ENCODE measurements around the gene IRX1. TPM values are rescaled to one million over a fixed set of nuclear protein-coding genes. Genes with fewer than 3 reads are reported as not detected.

IRX1 gene
- total RNA-seq, 1 donor from 2014 or later, result 0.41 TPM

GRCh38 chr5:3599226-3600105, 3.8 kb downstream of the IRX1 start:
- FAIRE-seq (no peak), DNase-seq (ENCODE audit: low spot score in 2 of 2) (peak in 1 of 2 donors; percentile 26)

- DNase-seq (ENCODE audit: low spot score in 2 of 2) (peak in 1 of 2 donors; percentile 31), FAIRE-seq (no peak)
Observed at GRCh38 chr5:3600106-3601060, 4.8 kb downstream of the IRX1 start.

GRCh38 chr5:3601061-3601710, 5.6 kb downstream of the IRX1 start:
- DNase-seq (ENCODE audit: low spot score in 2 of 2), result no peak
- FAIRE-seq, result no peak

- FAIRE-seq, result no peak
- peak in 1 of 2 donors; percentile 26 for DNase-seq (ENCODE audit: low spot score in 2 of 2)
Observed at GRCh38 chr5:3601911-3602782, 6.5 kb downstream of the IRX1 start.

GRCh38 chr5:3602785-3603502, 7.3 kb downstream of the IRX1 start:
- FAIRE-seq, result no peak
- DNase-seq (ENCODE audit: low spot score in 2 of 2), result peak; percentile 61 to 72

- DNase-seq (ENCODE audit: low spot score in 2 of 2) (peak in 1 of 2 donors; percentile 22), FAIRE-seq (no peak)
Observed at GRCh38 chr5:3604501-3604900, 8.9 kb downstream of the IRX1 start.

DNA sequence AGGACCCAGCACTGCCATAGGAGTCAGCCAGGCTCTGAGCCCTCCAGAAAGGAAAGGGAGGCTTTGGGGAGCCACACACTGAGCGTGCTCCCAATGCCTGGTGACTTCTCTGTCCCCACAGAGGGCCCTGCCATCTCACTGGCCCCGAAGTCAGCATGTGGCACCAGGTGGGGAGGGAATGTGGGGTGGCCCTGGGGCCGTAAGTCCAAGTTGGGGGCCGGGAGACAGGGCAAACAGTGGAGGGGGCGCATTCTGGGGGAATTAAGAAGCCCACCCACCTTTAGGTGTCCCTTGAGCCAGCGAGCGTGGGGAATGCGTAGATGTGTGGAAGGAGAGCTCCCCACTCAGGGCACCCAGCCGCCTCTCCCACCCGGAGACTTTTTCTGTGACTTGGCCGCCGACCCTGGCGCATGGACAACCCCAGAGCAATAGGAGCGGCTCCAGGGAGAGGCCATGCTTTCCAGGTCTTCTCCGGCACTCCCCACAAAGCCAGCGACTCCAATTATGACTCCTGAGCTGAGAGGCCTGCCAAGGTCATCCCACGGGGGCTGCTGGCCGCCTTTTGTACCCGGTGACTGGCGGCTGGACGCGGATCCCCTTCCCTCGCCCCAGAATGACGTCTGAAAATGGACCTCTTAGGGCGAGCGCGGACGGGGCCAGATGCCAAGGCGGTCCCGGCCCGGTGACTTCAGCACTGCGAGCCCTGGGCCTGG, 9.8 kb downstream of the IRX1 start:
- FAIRE-seq, result no peak
- no peak for DNase-seq (ENCODE audit: low spot score in 2 of 2)

DNA sequence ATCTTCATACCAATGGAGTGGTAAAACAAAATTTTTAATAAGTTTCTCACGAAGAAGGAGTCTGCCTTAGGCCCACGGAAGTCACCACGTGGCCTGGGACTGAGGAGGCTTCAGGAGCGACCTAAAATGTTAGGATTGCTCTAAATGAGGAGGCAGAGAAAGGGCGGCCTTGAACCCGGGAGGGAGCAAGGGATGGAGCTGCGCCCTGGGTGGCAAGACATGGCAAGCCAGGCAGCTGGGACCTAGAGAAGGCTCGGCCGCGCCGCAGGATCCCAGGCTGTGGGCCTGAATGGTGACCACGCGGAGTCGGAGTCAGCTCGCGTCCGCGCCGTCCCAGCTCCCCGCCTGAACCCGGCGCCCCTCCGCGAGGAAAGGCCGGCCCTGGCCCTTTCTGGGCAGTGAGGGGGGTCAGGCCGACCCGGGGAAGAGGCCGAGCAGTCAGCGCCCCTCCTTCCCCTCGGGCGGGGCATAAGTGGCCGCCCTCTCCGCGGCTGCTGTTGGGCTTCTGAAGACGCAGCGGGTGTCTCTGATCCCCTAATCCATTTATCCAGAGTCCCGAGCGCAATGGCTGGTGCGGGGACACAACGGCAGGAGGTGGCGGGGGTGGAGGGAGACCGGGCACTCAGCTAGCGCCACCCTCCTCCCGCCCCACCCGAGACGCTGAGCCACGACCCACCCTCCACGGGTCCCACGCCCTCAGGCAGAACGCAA, 10.6 kb downstream of the IRX1 start:
- FAIRE-seq, result no peak
- DNase-seq (ENCODE audit: low spot score in 2 of 2), result no peak

DNA sequence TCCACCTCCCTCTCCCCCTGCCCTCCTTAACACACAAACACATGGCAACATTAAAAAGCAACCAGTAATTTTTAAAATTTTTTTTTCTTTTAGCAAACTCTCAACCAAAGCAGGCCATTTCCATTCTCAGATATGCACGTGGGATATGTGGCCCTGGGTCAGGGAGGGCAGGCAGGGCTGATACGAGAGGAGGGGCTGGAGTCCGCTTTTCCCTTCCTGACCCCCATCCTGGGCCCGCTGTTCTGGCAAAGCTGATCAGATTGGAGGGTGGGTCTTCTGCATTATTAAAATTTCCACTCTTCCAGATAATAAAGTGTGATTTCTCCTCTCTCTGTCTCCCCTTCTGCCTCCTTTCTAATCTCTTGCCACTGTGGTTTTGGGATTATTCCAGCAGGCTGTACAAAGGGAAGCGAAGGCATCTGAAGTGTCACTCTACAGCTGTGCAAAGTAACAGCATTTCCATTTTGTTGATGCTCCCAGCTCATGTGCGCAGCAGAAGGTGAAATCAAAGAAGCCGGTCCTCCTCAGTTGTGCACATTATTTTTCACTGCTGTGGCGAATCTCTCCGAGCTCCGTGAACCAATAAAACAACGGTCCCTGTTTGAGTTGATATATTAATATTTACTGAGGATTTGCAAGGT, 12.0 kb downstream of the IRX1 start:
- no peak for FAIRE-seq

GRCh38 chr5:3609120-3609681, 13.6 kb downstream of the IRX1 start:
- FAIRE-seq, result no peak
- DNase-seq (ENCODE audit: low spot score in 2 of 2), result no peak

More for the DNA sequence above, 12.0 kb downstream of the IRX1 start:
- no peak for DNase-seq (ENCODE audit: low spot score in 2 of 2)

GRCh38 chr5:3612591-3613042, 17.0 kb downstream of the IRX1 start:
- no peak for FAIRE-seq
- no peak for DNase-seq (ENCODE audit: low spot score in 2 of 2)

GRCh38 chr5:3613726-3614125, 18.1 kb downstream of the IRX1 start:
- DNase-seq (ENCODE audit: low spot score in 2 of 2) (no peak), FAIRE-seq (no peak)

GRCh38 chr5:3615217-3615616, 19.6 kb downstream of the IRX1 start:
- FAIRE-seq (no peak), DNase-seq (ENCODE audit: low spot score in 2 of 2) (no peak)

- FAIRE-seq, result no peak
- DNase-seq (ENCODE audit: low spot score in 2 of 2), result no peak
Observed at GRCh38 chr5:3615829-3616228, 20.2 kb downstream of the IRX1 start.

DNA sequence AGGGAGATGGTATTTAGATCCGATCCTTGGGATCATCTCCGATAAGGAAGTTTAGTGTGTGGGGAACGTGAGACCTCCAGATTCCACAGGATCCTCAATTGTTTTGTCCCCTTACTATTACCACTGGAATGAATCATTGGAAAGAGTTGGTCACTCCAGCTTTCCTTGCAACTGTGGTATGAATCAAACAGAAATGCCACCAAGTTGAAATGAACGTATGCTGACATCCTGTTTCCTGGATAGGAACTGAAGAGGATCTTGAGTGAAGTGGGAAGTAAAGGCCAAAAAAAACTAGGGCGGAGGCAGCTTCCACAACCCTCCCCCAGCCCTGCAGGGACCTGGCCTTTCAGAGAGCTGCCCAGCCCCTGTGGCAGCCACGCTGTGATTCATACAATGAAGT, 23.9 kb downstream of the IRX1 start:
- DNase-seq (ENCODE audit: low spot score in 2 of 2) (no peak), FAIRE-seq (no peak)

DNA sequence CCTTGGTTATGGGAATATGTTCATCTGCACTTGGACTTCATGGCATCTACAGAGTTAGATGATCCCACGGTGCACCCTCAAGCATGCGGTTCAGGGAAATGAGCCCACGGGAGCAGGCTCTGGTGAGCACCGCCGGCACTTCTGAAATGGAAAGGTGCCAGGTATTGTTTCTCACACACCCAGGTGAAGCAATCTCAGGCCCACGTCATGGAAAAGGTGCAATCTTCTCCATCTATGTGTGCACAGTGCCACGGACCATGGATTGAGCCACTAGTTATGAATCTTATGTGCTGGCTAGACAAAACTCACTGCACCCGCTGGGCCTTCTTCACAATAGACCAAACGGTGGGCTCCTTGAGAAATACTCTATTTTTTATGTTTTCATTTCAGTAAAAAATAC, 27.3 kb downstream of the IRX1 start:
- FAIRE-seq (no peak), DNase-seq (ENCODE audit: low spot score in 2 of 2) (no peak)

DNA sequence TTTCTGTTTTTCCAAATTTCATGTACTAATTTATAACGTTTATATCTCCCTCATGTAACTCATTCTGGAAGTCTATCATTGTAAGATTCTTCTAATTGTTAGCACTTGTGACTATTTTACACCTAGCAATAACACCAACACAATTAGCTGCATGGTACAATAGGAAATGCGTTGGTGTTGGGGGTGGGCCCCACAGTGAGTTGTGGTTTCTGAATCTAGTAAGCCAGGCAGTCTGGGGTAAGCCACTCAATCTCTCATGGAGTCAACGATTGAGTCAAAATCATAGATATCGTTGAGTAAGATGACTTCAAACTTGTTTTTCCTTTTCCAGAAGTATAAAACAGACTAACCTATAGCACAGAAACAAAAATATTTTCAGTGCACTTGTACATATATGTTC, 30.0 kb downstream of the IRX1 start:
- FAIRE-seq (no peak), DNase-seq (ENCODE audit: low spot score in 2 of 2) (no peak)
